ENCODE data around the gene MTFMT. TPM values are rescaled to one million over a fixed set of nuclear protein-coding genes. Genes with fewer than 3 reads are reported as not detected.
"Not testable (repeated sequence)": the region's sequence is repeated elsewhere in the genome, so short reads cannot be mapped to it uniquely, and the experiment has no call there.

The MTFMT gene
- total and polyA plus RNA-seq, 4 donors = 6.8 to 14.7 (median 8.4) TPM

DNA sequence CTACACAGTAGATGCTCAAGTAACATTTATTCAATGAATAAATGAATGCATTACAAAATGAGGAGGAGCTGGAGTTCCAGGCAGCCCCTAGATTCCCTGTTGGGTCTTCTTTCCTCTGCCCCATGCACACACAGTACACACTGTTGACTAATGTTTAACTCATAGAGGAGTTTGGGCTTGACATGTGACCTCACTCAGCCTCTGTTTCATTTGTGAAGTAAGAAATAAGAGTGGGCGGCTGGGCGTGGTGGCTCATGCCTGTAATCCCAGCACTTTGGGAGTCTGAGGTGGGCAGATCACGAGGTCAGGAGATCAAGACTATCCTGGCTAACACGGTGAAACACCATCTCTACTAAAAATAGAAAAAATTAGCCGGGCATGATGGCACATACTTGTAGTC lies 14.8 kb upstream of the MTFMT start:
- H3K27ac ChIP-seq (ENCODE audit: low read depth in 1 of 2, low read length in 2 of 2) = peak overlapping the region; percentile 95 to 98
- peaks cover 3 to 19% (median 16%) of the 10 kb centered on the region in 4 donors for H3K4me1 ChIP-seq (ENCODE audit: control insufficient read depth in 4 of 4, insufficient read depth in 4 of 4, low read length in 3 of 4)
- DNase-seq (ENCODE audit: low spot score); H3K9me3 ChIP-seq (ENCODE audit: control insufficient read depth in 4 of 4, low read length in 3 of 4); H3K4me3 ChIP-seq (ENCODE audit: low read depth in 1 of 3, low read length in 3 of 3); H3K27me3 ChIP-seq (ENCODE audit: control insufficient read depth in 4 of 4, insufficient read depth in 4 of 4, low read length in 3 of 4); H3K36me3 ChIP-seq (ENCODE audit: control insufficient read depth in 4 of 4, insufficient read depth in 3 of 4, low read depth in 1 of 4, low read length in 3 of 4); H3K9ac ChIP-seq (ENCODE audit: low read depth in 1 of 2, low read length in 2 of 2): not testable (repeated sequence)
- 28% methylated on average over 5 of the region's 5 CpGs for WGBS
- TF ChIP-seq HNF4A (conservative IDR thresholded peaks at IDR 0.05) (peak; percentile 46 to 53), SP1 (IDR thresholded peaks at IDR 0.05) (peak; percentile 51), FOXA1 (IDR thresholded peaks at IDR 0.05) (peak; percentile 7), RXRA (IDR thresholded peaks at IDR 0.05) (peak in 1 of 2 donors; percentile 53), FOXA2 (IDR thresholded peaks at IDR 0.05) (peak; percentile 35), EGR1 (IDR thresholded peaks at IDR 0.05; ENCODE audit: low read depth in 2 of 2) (peak; percentile 97 to 98)
- TF ChIP-seq, protein P1, sequence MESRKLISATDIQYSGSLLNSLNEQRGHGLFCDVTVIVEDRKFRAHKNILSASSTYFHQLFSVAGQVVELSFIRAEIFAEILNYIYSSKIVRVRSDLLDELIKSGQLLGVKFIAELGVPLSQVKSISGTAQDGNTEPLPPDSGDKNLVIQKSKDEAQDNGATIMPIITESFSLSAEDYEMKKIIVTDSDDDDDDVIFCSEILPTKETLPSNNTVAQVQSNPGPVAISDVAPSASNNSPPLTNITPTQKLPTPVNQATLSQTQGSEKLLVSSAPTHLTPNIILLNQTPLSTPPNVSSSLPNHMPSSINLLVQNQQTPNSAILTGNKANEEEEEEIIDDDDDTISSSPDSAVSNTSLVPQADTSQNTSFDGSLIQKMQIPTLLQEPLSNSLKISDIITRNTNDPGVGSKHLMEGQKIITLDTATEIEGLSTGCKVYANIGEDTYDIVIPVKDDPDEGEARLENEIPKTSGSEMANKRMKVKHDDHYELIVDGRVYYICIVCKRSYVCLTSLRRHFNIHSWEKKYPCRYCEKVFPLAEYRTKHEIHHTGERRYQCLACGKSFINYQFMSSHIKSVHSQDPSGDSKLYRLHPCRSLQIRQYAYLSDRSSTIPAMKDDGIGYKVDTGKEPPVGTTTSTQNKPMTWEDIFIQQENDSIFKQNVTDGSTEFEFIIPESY (IDR thresholded peaks at IDR 0.05) = peak; percentile 25
- TF ChIP-seq, protein P2, sequence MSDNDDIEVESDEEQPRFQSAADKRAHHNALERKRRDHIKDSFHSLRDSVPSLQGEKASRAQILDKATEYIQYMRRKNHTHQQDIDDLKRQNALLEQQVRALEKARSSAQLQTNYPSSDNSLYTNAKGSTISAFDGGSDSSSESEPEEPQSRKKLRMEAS (IDR thresholded peaks at IDR 0.05) = peak; percentile 23
- TF ChIP-seq, protein P3, sequence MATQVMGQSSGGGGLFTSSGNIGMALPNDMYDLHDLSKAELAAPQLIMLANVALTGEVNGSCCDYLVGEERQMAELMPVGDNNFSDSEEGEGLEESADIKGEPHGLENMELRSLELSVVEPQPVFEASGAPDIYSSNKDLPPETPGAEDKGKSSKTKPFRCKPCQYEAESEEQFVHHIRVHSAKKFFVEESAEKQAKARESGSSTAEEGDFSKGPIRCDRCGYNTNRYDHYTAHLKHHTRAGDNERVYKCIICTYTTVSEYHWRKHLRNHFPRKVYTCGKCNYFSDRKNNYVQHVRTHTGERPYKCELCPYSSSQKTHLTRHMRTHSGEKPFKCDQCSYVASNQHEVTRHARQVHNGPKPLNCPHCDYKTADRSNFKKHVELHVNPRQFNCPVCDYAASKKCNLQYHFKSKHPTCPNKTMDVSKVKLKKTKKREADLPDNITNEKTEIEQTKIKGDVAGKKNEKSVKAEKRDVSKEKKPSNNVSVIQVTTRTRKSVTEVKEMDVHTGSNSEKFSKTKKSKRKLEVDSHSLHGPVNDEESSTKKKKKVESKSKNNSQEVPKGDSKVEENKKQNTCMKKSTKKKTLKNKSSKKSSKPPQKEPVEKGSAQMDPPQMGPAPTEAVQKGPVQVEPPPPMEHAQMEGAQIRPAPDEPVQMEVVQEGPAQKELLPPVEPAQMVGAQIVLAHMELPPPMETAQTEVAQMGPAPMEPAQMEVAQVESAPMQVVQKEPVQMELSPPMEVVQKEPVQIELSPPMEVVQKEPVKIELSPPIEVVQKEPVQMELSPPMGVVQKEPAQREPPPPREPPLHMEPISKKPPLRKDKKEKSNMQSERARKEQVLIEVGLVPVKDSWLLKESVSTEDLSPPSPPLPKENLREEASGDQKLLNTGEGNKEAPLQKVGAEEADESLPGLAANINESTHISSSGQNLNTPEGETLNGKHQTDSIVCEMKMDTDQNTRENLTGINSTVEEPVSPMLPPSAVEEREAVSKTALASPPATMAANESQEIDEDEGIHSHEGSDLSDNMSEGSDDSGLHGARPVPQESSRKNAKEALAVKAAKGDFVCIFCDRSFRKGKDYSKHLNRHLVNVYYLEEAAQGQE (IDR thresholded peaks at IDR 0.05) = peak; percentile 35

DNA sequence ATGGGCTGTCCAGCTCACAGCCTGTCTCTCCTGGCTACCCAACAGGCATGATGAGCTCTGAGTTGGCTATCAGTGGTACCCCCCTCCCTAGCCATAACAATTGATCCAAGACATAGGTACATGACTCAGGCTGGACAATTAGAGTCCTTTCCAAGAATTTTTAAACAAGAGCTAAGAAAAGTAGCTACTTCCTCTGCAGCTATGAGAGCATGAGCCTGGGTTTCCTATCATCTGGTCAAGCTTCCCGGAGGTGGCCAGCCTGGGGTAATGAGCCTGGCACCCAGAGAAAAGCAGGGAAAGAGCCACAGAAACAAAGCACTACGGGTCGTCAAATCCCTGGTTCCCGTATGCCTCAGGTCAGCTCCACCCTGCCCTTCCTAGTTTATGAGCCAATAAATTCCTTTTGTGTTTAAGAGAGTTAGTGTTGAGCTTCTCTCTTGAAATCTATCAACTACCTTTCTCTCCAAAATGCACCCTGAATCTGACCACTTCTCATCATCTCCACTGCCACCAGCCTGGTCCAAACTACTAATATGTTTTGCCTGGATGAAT lies 13.4 kb upstream of the MTFMT start:
- no peak for DNase-seq (ENCODE audit: low spot score)
- Histone ChIP-seq H3K27me3 (ENCODE audit: control insufficient read depth in 4 of 4, insufficient read depth in 4 of 4, low read length in 3 of 4) (no peaks in the 10 kb centered on the region), H3K9ac (ENCODE audit: low read depth in 1 of 2, low read length in 2 of 2) (no peak overlapping the region), H3K27ac (ENCODE audit: low read depth in 1 of 2, low read length in 2 of 2) (no peak overlapping the region), H3K36me3 (ENCODE audit: control insufficient read depth in 4 of 4, insufficient read depth in 3 of 4, low read depth in 1 of 4, low read length in 3 of 4) (no peaks in the 10 kb centered on the region), H3K4me3 (ENCODE audit: low read depth in 1 of 3, low read length in 3 of 3) (no peak overlapping the region), H3K9me3 (ENCODE audit: control insufficient read depth in 4 of 4, low read length in 3 of 4) (no peaks in the 10 kb centered on the region), H3K4me1 (ENCODE audit: control insufficient read depth in 4 of 4, insufficient read depth in 4 of 4, low read length in 3 of 4) (peaks cover 3 to 19% (median 16%) of the 10 kb centered on the region in 4 donors)
- no peak for TF ChIP-seq TAF1 (conservative IDR thresholded peaks at IDR 0.05)
- no peak for TF ChIP-seq YY1 (IDR thresholded peaks at IDR 0.05)
- no peak for TF ChIP-seq FOXA2 (IDR thresholded peaks at IDR 0.05)
- TF ChIP-seq, protein P3 (IDR thresholded peaks at IDR 0.05) = no peak
- no peak for TF ChIP-seq HNF4A (conservative IDR thresholded peaks at IDR 0.05)
- no peak for TF ChIP-seq RXRA (IDR thresholded peaks at IDR 0.05)
- no peak for TF ChIP-seq HNF4G (IDR thresholded peaks at IDR 0.05)
- TF ChIP-seq, protein P4, sequence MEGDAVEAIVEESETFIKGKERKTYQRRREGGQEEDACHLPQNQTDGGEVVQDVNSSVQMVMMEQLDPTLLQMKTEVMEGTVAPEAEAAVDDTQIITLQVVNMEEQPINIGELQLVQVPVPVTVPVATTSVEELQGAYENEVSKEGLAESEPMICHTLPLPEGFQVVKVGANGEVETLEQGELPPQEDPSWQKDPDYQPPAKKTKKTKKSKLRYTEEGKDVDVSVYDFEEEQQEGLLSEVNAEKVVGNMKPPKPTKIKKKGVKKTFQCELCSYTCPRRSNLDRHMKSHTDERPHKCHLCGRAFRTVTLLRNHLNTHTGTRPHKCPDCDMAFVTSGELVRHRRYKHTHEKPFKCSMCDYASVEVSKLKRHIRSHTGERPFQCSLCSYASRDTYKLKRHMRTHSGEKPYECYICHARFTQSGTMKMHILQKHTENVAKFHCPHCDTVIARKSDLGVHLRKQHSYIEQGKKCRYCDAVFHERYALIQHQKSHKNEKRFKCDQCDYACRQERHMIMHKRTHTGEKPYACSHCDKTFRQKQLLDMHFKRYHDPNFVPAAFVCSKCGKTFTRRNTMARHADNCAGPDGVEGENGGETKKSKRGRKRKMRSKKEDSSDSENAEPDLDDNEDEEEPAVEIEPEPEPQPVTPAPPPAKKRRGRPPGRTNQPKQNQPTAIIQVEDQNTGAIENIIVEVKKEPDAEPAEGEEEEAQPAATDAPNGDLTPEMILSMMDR (IDR thresholded peaks at IDR 0.05; ENCODE audit: low read depth, low read length, missing input control) = no peak
- TF ChIP-seq, protein P5, sequence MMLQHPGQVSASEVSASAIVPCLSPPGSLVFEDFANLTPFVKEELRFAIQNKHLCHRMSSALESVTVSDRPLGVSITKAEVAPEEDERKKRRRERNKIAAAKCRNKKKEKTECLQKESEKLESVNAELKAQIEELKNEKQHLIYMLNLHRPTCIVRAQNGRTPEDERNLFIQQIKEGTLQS (IDR thresholded peaks at IDR 0.05) = no peak
- 72% methylated on average over 4 of the region's 4 CpGs for WGBS
